ENCODE measurements around the gene FADS1.
A peak's percentile ranks its signal among the peaks of the same experiment; 100 is the strongest.

The FADS1 gene

DNA sequence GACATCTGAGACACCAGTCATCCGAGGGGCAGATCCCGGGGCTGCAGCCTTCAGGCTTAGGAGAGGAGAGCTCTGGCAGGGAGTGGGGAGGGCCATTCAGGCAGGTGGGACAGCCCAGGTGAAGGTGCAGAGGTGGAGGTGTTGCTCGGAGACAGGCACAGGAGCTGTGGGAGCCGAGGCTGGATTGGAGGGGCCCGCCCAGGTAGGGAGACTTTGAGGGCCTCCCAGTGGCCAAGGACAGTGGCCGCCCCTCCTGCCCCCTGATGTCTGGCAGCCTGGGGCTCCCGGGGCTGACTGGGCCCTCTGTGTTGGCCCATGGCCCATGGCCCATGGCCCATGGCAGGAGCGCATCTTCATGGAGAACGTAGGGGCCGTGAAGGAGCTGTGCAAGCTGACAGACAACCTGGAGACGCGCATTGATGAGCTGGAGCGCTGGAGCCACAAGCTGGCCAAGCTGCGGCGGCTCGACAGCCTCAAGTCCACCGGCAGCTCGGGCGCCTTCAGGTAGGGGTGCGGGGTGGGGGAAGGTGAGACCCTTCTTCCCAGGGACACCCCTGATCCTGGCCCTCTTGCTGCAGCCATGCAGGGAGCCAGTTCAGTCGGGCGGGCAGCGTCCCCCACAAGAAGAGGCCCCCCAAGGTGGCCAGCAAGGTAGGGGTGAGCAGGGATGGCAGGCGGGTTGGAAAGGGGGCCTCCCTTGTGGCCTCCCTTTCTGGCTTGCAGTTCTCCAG lies 37.7 kb downstream of the FADS1 start:
- H3K27me3 ChIP-seq, result peaks cover 26% of the 10 kb centered on the region
- peaks cover 8 to 9% of the 10 kb centered on the region in 2 experiments for H3K4me1 ChIP-seq (ENCODE audit: control insufficient read depth in 1 of 2, insufficient read depth in 1 of 2, low read depth in 1 of 2, low read length in 1 of 2)
- peaks cover 13% of the 10 kb centered on the region for H3K36me3 ChIP-seq
- TF ChIP-seq, protein P1, sequence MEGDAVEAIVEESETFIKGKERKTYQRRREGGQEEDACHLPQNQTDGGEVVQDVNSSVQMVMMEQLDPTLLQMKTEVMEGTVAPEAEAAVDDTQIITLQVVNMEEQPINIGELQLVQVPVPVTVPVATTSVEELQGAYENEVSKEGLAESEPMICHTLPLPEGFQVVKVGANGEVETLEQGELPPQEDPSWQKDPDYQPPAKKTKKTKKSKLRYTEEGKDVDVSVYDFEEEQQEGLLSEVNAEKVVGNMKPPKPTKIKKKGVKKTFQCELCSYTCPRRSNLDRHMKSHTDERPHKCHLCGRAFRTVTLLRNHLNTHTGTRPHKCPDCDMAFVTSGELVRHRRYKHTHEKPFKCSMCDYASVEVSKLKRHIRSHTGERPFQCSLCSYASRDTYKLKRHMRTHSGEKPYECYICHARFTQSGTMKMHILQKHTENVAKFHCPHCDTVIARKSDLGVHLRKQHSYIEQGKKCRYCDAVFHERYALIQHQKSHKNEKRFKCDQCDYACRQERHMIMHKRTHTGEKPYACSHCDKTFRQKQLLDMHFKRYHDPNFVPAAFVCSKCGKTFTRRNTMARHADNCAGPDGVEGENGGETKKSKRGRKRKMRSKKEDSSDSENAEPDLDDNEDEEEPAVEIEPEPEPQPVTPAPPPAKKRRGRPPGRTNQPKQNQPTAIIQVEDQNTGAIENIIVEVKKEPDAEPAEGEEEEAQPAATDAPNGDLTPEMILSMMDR (IDR thresholded peaks at IDR 0.05), result no peak
- H3K4me3 ChIP-seq (ENCODE audit: low read depth in 1 of 2, low read length in 1 of 2), result no peak overlapping the region
- no peaks in the 10 kb centered on the region for H3K9me3 ChIP-seq
- no peak overlapping the region for H3K27ac ChIP-seq

DNA sequence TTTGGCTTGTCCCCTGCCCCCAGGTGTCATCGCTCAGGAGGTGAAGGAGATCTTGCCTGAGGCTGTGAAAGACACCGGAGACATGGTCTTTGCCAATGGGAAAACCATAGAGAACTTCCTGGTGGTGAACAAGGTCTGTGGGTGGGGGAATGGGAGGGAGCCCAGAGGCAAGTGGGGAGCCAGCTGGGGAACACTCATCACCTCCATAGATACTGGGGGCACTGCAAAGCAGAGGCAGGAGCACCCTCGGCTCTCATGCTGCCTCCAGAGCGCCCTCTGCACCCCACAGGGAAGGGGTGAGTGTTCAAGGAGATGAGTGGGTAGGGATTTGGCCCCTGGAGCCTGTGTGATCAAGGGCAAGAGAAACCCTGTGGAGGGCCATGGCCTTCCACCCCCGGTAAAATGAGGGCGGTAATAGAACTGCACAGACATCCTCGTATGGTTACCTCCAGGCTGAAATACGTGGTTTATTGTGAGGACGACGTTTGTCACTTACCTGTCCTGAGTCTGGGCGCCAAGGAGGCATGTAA lies 38.4 kb downstream of the FADS1 start:
- Histone ChIP-seq H3K9me3 (no peaks in the 10 kb centered on the region), H3K36me3 (peaks cover 6% of the 10 kb centered on the region), H3K4me1 (ENCODE audit: control insufficient read depth in 1 of 2, insufficient read depth in 1 of 2, low read depth in 1 of 2, low read length in 1 of 2) (peaks cover 8 to 9% of the 10 kb centered on the region in 2 experiments), H3K27me3 (peaks cover 26% of the 10 kb centered on the region), H3K27ac (no peak overlapping the region), H3K4me3 (ENCODE audit: low read depth in 1 of 2, low read length in 1 of 2) (no peak overlapping the region)
- TF ChIP-seq, protein P1 (IDR thresholded peaks at IDR 0.05), result no peak

DNA sequence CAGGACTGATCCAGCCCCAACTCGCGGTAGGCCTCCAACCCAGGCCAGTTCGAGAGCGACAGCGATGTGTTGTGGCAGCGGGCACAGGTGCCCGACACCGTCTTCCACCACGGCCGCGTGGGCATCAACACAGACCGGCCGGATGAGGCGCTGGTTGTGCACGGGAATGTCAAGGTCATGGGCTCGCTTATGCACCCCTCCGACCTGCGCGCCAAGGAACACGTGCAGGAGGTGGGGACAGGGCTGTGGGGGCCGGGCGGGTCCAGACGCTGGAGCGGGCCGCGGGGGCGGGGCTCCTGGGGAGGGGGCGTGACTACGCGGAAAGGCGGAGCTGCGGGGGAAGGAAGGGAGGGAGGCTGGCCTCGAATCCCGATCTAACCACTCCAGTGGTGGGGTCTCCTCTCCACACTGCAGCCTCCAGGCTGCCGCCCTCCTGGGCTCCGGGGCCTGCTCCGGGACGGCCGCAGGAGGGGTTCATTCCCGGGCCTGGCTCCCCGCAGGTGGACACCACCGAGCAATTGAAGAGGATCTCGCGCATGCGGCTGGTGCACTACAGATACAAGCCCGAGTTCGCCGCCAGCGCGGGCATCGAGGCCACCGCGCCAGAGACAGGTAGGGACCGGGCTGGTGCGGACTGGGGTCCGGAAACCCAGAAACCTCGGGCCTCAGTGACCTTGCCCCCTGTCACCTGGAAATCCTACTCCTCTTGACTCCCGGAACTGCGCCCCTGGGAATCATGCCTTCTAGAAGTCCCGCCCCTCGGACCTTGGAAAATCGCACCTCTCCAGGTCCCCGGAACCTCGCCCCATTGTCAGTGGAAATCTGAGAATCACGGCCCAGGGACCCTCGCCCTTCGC lies 39.3 kb downstream of the FADS1 start:
- Histone ChIP-seq H3K4me1 (ENCODE audit: control insufficient read depth in 1 of 2, insufficient read depth in 1 of 2, low read depth in 1 of 2, low read length in 1 of 2) (peaks cover 12 to 14% of the 10 kb centered on the region in 2 experiments), H3K9me3 (no peaks in the 10 kb centered on the region), H3K27ac (no peak overlapping the region), H3K36me3 (no peaks in the 10 kb centered on the region), H3K27me3 (peaks cover 26% of the 10 kb centered on the region), H3K4me3 (ENCODE audit: low read depth in 1 of 2, low read length in 1 of 2) (peak overlapping the region; percentile 48 to 60)
- TF ChIP-seq, protein P1 (IDR thresholded peaks at IDR 0.05), result no peak

DNA sequence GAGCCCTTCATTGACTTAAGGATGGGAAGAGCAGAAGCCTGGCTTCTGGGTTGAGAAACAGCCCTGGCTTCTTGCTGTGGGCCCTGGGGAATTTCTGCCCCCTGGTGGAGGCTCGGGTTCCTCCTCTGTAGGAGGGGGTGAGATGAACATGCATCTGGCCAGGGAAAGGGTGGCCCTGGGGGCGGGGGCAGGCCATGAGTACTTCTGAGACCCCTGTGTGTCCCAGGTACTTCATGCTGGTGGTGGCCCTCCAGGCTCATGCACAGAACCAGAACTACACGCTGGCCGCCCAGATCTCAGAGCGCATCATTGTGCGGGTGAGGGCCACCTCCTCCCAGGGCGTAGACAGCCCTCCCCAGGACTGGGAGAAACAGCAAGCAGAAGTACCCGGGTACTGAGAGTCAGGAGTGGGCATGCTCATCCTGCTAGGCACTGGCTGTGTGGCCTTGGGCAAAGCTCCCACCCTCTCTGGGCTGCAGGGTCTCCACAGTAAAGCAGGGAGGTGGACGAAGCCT lies 40.2 kb downstream of the FADS1 start:
- Histone ChIP-seq H3K4me3 (ENCODE audit: low read depth in 1 of 2, low read length in 1 of 2) (peak overlapping the region in 1 of 2 experiments; percentile 48), H3K27ac (no peak overlapping the region), H3K4me1 (ENCODE audit: control insufficient read depth in 1 of 2, insufficient read depth in 1 of 2, low read depth in 1 of 2, low read length in 1 of 2) (peaks cover 15 to 17% of the 10 kb centered on the region in 2 experiments), H3K27me3 (peaks cover 26% of the 10 kb centered on the region), H3K36me3 (no peaks in the 10 kb centered on the region), H3K9me3 (no peaks in the 10 kb centered on the region)
- TF ChIP-seq, protein P1 (IDR thresholded peaks at IDR 0.05), result no peak
